GM18520 (cell line): ENCODE data around the gene ZDHHC4.
"Not testable (repeated sequence)": the region's sequence is repeated elsewhere in the genome, so short reads cannot be mapped to it uniquely, and the experiment has no call there.

Source experiments
- ATAC-seq: cut with Tn5 transposase; IDR thresholded peaks from one replicate; pipeline ENCODE4 v1.9.1; 2021; ENCODE audit not compliant: unreplicated experiment

ZDHHC4 gene

DNA sequence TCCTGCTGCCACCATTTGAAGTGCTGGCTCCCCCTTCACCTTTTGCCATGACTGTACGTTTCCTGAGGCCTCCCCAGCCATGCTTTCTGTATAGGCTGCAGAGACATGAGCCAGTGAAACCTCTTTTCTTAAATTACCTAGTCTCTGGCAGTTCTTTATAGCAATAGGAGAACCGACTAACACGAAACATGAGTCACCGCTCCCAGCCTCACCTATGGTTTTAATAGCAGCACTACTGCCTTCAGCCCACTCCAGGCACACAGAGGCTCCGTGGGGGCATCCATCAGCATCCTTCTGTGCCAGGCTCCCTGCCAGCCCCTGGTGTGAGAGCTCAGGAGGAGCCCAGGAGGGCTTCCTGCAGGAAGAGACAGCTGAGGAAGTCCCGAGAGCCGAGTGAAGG is 54.4 kb downstream of the ZDHHC4 start:
- ATAC-seq: no peak

DNA sequence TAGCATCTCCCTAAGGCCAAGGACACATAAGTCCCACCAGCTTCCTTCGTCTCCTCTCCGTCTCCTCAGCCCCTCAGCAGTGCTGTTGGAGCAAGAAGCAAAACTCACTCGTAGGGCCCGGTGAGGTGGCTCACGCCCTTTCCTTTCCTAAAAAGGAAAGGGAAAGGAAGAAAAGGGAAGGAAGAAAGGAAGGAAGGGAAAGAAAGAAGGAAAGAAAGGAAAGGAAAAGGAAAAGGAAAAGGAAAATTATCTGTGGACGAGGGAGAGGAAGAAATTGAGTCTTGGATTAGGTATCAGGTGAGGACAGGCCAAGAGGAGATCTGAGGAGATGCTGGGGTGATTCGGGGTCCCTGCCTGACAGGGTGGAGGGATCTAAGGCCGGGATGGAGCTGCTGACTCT is 56.8 kb downstream of the ZDHHC4 start:
- ATAC-seq: no peak

DNA sequence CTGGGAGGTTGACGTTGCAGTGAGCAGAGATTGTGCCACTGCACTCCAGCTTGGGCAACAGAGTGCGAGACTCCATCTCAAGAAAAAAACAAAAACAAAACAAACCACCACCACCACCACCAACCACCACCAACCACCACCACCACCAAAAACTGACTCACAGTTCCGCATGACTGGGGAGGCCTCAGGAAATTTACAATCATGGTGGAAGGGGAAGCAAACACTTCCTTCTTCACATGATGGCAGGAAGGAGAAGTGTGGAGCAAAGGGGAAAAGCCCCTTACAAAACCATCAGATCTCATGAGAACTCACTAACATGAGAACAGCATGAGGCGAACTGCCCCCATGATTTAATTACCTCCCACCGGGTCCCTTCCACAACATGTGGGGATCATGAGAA is 57.7 kb downstream of the ZDHHC4 start:
- not testable (repeated sequence) for ATAC-seq

DNA sequence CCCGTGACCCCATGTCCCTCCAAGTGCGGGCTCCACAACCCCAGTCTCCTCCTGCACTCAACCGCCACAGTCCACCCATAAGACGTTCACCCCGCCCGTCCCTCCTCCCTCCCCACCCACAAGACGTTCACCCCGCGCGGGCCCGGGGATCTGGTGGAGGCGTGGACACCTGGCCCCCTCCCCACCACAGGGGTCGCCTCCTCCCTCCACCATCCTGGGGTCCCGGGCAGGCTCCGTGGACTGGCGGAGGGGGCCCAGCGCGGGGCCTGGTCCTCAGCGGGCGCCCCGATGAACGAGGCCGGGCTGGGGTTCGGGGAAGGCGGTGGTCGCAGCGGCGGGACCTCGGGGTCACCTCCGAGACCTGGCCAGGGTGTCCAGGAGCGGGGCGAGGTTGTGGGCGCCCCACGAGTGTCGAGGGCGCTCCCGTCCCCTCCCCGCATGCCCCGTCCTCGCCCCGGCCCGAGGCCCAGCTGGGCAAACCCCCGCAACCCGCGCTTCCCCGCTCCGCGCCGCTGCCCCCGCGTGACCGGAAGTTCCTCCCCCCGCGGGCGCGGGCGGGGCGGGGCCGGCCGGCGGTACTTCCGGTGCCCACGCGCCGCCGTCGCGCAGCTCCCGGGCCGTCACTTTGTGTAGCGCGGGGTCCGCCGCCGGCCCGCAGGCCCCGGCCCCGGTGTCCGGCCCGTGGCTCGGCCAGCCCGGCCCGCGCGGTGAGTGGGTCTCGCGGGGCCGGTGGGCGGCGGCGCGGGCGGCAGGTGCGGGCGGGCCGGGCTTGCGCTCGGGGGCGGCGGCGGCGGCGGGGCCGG is 59.7 kb downstream of the ZDHHC4 start, which contains the start of gene ZNF316:
ZNF316 (plus strand) TSS at position 578 of the 803 bp plus-strand sequence. CDS start 5,092 bp downstream, outside the sequence.
- peak; percentile 63 for ATAC-seq

DNA sequence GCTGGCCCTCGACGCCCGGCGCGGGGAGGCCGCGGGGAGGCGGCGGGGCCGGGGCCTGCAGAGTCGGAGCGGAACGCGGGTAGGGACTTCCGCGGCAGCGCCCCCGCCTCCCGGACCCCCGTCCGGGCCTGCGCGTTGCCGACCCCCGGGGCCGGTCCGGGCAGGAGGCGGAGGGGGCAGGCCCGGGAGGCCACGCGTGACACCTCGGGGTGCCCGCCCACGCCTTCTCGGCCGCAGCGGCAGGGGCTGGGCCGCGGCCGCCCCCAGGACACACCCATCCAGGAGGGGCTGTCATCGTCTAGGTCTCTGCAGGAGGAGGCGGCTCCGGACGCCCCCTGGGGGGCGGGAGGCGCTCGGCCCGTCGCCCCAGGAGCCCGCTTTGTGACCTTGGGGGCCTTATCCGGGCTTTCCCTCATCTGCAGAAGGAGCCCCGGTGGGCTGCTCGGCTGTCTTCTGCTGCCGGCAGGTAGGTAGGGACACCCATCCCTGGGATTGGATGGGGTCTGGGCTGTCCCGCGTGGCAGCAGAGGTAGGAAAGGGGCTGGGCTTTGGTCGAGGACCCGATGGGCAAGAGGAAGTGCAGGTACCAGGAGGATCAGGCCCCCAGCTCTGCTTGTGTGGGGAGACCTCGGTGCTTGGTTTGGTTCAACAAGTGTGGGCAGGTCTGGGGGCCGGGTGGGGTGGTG is 60.4 kb downstream of the ZDHHC4 start:
- ATAC-seq: peak; percentile 61
